ENCODE measurements around the gene RAB44. TPM values are rescaled to one million over a fixed set of nuclear protein-coding genes. Genes with fewer than 3 reads are reported as not detected.
A peak's percentile ranks its signal among the peaks of the same experiment; 100 is the strongest.
"Not testable (repeated sequence)": the region's sequence is repeated elsewhere in the genome, so short reads cannot be mapped to it uniquely, and the experiment has no call there.

Gene RAB44
- total RNA-seq, 4 donors from 2014 or later: 0.14 to 1.1 (median 0.46) TPM

DNA sequence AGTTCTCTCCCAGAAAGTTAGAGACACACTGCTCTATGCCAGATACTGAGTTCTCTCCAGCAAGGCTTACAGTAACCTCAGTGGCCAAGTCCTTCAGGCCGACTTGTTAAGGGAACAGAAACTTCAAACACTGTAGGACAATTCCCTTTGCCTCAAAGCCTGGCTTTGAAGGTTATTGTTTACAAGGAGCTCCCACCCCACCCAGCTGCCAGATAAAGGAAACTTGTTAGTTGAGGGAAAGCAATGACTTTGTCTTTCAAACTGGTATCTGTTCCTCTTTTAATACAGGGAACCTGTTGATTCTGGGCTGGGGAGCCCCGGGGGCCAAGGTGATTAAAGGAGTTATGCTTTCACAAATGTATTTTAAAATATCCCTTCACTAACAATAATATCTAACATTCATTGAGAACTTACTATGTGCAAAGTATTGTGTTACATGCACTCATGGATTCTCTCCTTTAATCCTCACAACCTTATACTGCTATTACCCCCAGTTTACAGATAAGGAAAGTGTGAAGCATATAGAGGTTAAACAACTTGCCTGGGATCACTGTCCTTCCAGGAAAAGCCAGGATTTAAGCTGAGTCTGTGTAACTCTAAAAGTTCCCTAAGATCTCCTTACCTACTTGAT is 46.7 kb upstream of the RAB44 start:
- Histone ChIP-seq H3K36me3 (no peaks in the 10 kb centered on the region), H3K9me3 (no peaks in the 10 kb centered on the region), H3K27me3 (no peaks in the 10 kb centered on the region), H3K4me3 (no peak overlapping the region), H3K4me1 (peaks cover 7 to 33% (median 13%) of the 10 kb centered on the region in 4 donors), H3K27ac (peak overlapping the region; percentile 41 to 67 (median 52))
- TF ChIP-seq POLR2AphosphoS5 (IDR thresholded peaks at IDR 0.05) (peak in 1 of 3 donors; percentile 16), POLR2A (IDR thresholded peaks at IDR 0.05) (no peak)
- 18 to 21% methylated on average over 2 of the region's 2 CpGs for WGBS, 2 donors (ENCODE audit: low coverage in 1 of 2)
- in situ Hi-C loops (cut with MboI; ENCODE audit: low pct_ligation_motif_present in 1 of 4, low pct_unique_long_range_greater_than_20kb in 1 of 4, low sequenced_read_pairs in 3 of 4): no loop called here
- peak; percentile 51 for DNase-seq
- intact Hi-C loops (cut with DNase I; ENCODE audit: low total_unique reads): no loop called here

DNA sequence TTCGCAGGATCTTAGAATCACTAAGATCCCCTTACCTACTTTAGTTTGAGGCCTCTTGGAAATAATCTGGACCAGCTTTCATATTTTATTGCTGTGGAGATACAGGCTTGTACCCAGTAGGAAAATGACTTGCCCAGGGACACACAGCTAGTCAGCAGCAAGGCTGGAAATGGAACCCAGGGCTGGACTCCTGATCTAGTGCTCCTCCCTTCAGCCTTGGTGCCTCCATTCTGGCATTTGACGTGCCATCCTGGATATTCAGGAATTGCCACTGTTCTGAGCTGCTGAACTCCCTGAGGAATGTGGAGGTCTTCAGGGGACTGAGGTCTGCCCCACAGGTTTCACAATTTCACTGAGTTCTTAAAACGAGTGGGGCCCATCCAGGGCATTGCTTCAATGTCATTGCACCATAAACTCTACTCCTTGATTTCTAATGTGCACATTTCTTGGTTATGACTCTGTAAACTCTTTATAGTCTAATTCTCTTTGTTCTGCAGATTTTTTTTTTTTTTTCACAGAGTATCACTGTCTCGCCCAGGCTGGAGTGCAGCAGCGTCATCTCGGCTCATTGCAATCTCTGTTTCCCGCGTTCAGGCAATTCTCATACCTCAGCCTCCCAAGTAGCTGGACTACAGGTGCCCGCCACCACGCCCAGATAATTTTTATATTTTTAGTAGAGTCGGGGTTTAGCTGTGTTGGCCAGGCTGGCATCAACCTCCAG is 45.8 kb upstream of the RAB44 start:
- peak overlapping the region; percentile 41 to 67 (median 52) for H3K27ac ChIP-seq
- DNase-seq: no peak
- H3K27me3 ChIP-seq: no peaks in the 10 kb centered on the region
- TF ChIP-seq POLR2A (IDR thresholded peaks at IDR 0.05) (no peak), POLR2AphosphoS5 (IDR thresholded peaks at IDR 0.05) (no peak), CTCF (IDR thresholded peaks at IDR 0.05) (no peak), EP300 (IDR thresholded peaks at IDR 0.05; ENCODE audit: low read depth) (no peak)
- intact Hi-C loops (cut with DNase I; ENCODE audit: low total_unique reads) (no loop called here), in situ Hi-C loops (cut with MboI; ENCODE audit: low pct_ligation_motif_present in 1 of 4, low pct_unique_long_range_greater_than_20kb in 1 of 4, low sequenced_read_pairs in 3 of 4) (no loop called here)
- H3K36me3 ChIP-seq: no peaks in the 10 kb centered on the region
- no peak overlapping the region for H3K4me3 ChIP-seq
- peaks cover 7 to 33% (median 13%) of the 10 kb centered on the region in 4 donors for H3K4me1 ChIP-seq
- no peaks in the 10 kb centered on the region for H3K9me3 ChIP-seq
- 61 to 67% methylated on average over 3 to 11 of the region's 11 CpGs for WGBS, 2 donors (ENCODE audit: low coverage in 1 of 2)

- intact Hi-C loops (cut with DNase I; ENCODE audit: low total_unique reads); H3K27ac ChIP-seq; H3K9me3 ChIP-seq; DNase-seq; H3K27me3 ChIP-seq; in situ Hi-C loops (cut with MboI; ENCODE audit: low pct_ligation_motif_present in 1 of 4, low pct_unique_long_range_greater_than_20kb in 1 of 4, low sequenced_read_pairs in 3 of 4); H3K36me3 ChIP-seq; H3K4me3 ChIP-seq: not testable (repeated sequence)
- WGBS, 2 donors (ENCODE audit: low coverage in 1 of 2): 87% methylated on average over 5 of the region's 5 CpGs; no CpG with 5 or more reads in 1 of the 2 donors
- peaks cover 7 to 39% (median 13%) of the 10 kb centered on the region in 4 donors for H3K4me1 ChIP-seq
Observed at GRCh38 chr6:36654469-36654868, 43.2 kb upstream of the RAB44 start.

DNA sequence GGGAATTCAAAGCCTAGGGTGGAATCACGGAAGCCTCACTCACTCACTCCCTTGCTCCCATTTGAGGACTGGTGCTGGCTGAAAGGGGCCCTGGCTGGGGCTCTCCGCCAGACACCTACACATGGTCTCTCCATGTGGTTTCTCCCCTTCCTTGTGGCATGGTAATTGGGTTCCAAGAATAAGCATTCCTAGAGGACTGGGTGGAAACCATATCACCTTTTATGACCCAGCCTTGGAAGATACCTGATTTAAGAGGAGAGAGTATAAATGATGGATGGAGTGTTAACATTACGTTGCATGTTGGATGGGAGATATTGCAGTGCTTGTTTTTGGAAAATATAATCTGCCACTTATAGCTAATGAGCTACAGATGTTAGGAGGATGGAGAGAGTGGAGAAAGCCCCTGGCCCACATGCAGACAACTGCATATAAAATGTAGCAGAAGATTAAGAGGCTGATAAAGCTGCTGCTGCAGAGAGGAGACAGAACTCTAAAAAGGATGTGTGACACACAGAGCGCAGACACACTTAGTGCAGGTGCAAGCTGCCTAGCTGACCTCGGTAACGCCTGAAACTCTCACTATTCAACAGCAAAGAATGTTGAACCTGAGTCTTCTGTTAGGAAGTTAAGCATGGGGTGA is 42.4 kb upstream of the RAB44 start:
- DNase-seq: no peak
- TF ChIP-seq EP300 (IDR thresholded peaks at IDR 0.05; ENCODE audit: low read depth) (no peak), CTCF (IDR thresholded peaks at IDR 0.05) (no peak), POLR2A (IDR thresholded peaks at IDR 0.05) (no peak), POLR2AphosphoS5 (IDR thresholded peaks at IDR 0.05) (no peak)
- WGBS, 2 donors (ENCODE audit: low coverage in 1 of 2): 84 to 97% methylated on average over 3 to 6 of the region's 6 CpGs
- intact Hi-C loops (cut with DNase I; ENCODE audit: low total_unique reads): no loop called here
- no peaks in the 10 kb centered on the region for H3K27me3 ChIP-seq
- H3K36me3 ChIP-seq: no peaks in the 10 kb centered on the region
- H3K4me3 ChIP-seq: no peak overlapping the region
- in situ Hi-C loops (cut with MboI; ENCODE audit: low pct_ligation_motif_present in 1 of 4, low pct_unique_long_range_greater_than_20kb in 1 of 4, low sequenced_read_pairs in 3 of 4): no loop called here
- no peak overlapping the region for H3K27ac ChIP-seq
- no peaks in the 10 kb centered on the region for H3K9me3 ChIP-seq
- H3K4me1 ChIP-seq: peaks cover 7 to 34% (median 11%) of the 10 kb centered on the region in 4 donors

- Histone ChIP-seq H3K27ac (no peak overlapping the region), H3K4me1 (peaks cover under 1 to 30% (median 7%) of the 10 kb centered on the region in 4 donors), H3K36me3 (no peaks in the 10 kb centered on the region), H3K4me3 (no peak overlapping the region), H3K9me3 (no peaks in the 10 kb centered on the region), H3K27me3 (no peaks in the 10 kb centered on the region)
- WGBS, 2 donors (ENCODE audit: low coverage in 1 of 2): 69 to 100% methylated on average over 2 to 5 of the region's 5 CpGs
- no peak for DNase-seq
- TF ChIP-seq EP300 (IDR thresholded peaks at IDR 0.05; ENCODE audit: low read depth): no peak
- TF ChIP-seq POLR2A (IDR thresholded peaks at IDR 0.05): no peak
- TF ChIP-seq POLR2AphosphoS5 (IDR thresholded peaks at IDR 0.05): no peak
- TF ChIP-seq CTCF (IDR thresholded peaks at IDR 0.05): no peak
- in situ Hi-C loops (cut with MboI; ENCODE audit: low pct_ligation_motif_present in 1 of 4, low pct_unique_long_range_greater_than_20kb in 1 of 4, low sequenced_read_pairs in 3 of 4) (no loop called here), intact Hi-C loops (cut with DNase I; ENCODE audit: low total_unique reads) (no loop called here)
Observed at GRCh38 chr6:36656441-36656840, 41.2 kb upstream of the RAB44 start.
